Inferior parietal cortex (tissue), 1 donor: Measurements from ENCODE around the gene ANTXR2.

ENCODE experiments used
- DNase-seq: peaks from one replicate; pipeline ENCODE4 v3.0.0-alpha.2; 2016; ENCODE audit errors: extremely low spot score

The ANTXR2 gene

GRCh38 chr4:80069837-80070731, 2.9 kb downstream of the ANTXR2 start:
- DNase-seq, result no peak

GRCh38 chr4:80069108-80069836, 3.8 kb downstream of the ANTXR2 start:
- DNase-seq, result no peak

- DNase-seq, result no peak
Measured at GRCh38 chr4:80065601-80066000, 7.4 kb downstream of the ANTXR2 start.

- DNase-seq, result no peak
Measured at GRCh38 chr4:80062527-80062926, 10.5 kb downstream of the ANTXR2 start.

DNA sequence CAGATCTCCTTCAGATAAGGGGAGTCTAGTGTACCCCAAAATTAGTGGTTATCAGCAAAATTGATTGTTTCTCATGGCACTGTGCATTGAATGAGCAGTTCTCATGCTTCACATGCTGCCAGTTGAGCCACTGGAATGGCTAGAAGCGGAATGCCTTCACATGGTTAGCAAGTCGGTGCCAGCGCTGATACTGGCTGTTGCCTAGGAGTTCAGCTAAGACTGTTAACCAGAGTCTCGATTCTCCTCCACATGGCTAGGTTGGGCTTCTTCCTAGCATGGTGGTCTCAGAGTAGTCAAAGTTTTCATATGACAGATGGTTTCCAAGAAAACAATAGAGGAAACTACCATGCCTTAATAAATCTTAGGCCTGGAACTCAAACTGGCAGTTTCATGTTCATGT, 12.2 kb downstream of the ANTXR2 start:
- no peak for DNase-seq

DNA sequence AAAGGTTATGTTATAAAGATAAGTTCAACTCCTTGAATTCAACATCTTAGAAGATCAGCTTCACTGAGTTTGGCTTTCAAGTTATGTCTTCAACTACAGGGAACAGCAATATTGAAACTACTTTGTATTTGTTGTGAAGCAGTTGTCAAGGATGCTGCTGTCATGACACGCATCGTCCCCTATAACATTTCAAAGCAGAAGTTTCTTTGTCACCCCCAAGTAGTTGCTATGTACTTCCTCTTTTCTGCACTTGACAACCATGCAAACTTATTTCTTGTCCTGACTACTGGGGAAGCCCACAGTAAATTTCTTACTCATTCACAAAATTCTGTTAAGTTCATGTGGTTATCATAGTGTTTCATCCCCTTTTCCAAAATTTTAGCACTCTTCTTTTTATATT, 14.3 kb downstream of the ANTXR2 start:
- no peak for DNase-seq

- no peak for DNase-seq
Measured at GRCh38 chr4:80054375-80054774, 18.7 kb downstream of the ANTXR2 start.

DNA sequence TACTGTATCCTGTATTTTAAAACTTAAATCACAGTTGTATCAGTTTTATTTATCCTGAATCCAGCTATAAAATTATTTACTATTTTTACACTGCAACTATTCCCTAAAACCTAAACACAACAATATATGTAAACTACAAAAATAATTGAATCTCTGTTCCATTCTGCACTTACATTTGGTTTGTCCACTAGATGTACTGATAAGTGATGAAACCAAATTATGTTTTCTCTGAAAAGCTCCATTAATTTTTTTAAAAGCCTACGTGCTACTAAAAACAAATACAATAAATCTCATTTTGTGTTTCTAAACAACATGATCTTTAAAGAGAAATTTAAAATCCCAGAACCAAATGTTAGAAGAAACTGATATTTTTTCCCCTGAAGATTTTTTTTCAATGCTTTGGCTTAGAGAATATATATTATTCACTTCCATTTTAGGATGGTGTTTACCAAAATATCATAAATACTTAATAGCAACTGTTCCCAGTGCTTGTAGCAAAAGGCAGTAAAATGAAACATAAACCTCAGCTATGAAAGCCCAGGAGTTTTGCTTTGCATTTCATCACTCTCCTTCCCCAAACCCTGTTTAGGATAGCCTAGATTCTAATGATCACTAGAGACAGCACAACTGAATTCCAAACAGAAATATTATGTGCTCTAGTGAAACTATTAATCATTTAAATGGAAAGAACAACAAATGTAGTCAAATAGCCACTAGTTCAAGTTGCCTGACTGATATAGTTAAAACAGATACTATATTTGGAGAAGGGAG, 19.7 kb downstream of the ANTXR2 start:
- no peak for DNase-seq

GRCh38 chr4:80049813-80050534, 23.1 kb downstream of the ANTXR2 start:
- DNase-seq, result no peak

- no peak for DNase-seq
Measured at GRCh38 chr4:80049402-80049801, 23.6 kb downstream of the ANTXR2 start.

- DNase-seq, result no peak
Measured at GRCh38 chr4:80045786-80046185, 27.2 kb downstream of the ANTXR2 start.

GRCh38 chr4:80043541-80043940, 29.5 kb downstream of the ANTXR2 start:
- DNase-seq, result no peak

GRCh38 chr4:80042821-80043220, 30.2 kb downstream of the ANTXR2 start:
- DNase-seq, result no peak

DNA sequence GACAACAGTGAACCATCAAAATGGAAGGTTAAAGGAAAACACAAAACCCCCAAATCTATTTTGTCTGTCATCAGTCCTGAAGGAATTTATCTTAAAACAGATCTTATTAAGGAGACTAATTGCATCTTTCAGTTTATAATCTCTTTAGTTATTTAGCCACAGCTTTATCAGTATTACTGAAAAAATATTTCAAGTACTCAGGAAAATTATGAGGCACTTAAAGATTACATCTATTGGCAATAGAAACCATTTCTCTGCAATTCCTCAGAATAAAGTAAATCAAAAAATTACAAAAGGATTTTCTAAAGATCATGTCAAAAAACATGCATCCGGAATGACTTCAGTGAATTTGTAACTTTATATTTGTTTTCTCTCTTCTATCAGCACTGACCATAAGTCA, 35.2 kb downstream of the ANTXR2 start:
- DNase-seq, result no peak

- DNase-seq, result no peak
Measured at GRCh38 chr4:80036949-80037685, 35.9 kb downstream of the ANTXR2 start.

DNA sequence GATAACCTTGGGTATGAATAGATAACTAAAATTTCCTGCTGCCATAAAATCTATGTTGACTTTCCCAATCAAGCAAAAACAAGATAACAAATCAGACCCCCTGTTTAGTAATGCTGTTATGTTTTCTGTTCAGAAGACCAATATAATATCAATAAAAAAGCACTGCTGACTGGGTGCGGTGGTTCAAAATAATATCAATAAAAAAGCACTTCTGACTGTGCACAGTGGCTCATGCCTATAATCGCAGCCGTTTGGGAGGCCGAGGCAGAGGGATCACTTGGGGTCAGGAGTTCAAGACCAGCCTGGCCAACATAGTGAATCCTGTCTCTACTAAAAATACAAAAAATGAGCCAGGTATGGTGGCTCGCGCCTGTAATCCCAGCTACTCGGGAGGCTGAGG, 36.7 kb downstream of the ANTXR2 start:
- no peak for DNase-seq

DNA sequence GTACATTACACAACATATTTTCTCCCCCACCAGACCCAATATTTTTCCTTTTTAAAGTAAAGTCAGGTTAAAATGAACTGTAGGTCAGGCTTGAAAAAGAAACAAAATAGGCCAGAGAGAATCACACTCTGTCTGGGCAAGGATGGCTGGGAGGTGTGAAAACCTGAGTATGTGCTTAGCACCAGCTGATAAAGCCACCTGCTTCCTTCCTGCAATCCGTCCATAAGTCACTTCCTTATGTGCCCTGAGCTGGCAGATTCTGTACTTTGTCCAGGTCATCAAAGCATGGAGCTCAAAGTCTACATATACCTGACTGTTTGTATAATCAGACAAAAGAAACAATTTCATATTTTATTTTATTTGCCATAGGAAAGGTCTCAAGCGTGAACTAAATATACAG, 37.7 kb downstream of the ANTXR2 start:
- no peak for DNase-seq

DNA sequence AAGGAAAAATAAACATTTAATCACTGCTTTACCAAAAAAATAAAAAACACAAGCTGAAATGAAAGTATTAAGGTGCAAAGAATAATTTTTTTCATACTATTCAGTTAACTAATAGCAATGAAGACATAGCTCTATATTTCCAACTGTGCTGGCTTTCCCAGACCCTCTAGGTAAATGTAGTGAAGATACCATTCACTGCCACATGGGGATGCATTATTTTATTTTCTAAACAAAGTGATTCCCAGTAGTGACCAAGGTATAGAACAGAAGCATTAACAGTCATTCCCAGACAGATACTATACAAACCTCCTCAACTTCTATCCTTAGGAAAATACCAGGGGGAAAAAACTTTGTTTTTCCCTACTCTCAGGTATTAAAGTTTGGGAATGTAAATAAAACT, 39.4 kb downstream of the ANTXR2 start:
- DNase-seq, result no peak

- no peak for DNase-seq
Measured at GRCh38 chr4:80029364-80029763, 43.7 kb downstream of the ANTXR2 start.

- no peak for DNase-seq
Measured at GRCh38 chr4:80027611-80028010, 45.4 kb downstream of the ANTXR2 start.

- DNase-seq, result no peak
Measured at GRCh38 chr4:80026100-80026499, 46.9 kb downstream of the ANTXR2 start.
